ENCODE data around the gene HOXB2. TPM values are rescaled to one million over a fixed set of nuclear protein-coding genes. Genes with fewer than 3 reads are reported as not detected.

The HOXB2 gene
- total RNA-seq, 6 experiments from 2014 or later = 1.1 to 1.9 (median 1.5) TPM

GRCh38 chr17:48570325-48571023 lies 25.6 kb upstream of the HOXB2 start:
- TF ChIP-seq POLR2A (IDR thresholded peaks at IDR 0.05) = no peak
- TF ChIP-seq CTCF (IDR thresholded peaks at IDR 0.05) = no peak
- H3K27me3 ChIP-seq = peaks cover 0 to 4% of the 10 kb centered on the region in 2 donors

GRCh38 chr17:48569674-48570324 lies 24.9 kb upstream of the HOXB2 start:
- no peak overlapping the region for H3K4me3 ChIP-seq

More at GRCh38 chr17:48570325-48571023, 25.6 kb upstream of the HOXB2 start:
- Histone ChIP-seq H3K27ac (peak overlapping the region; percentile 21 to 43 (median 33)), H3K4me3 (no peak overlapping the region), H3K4me1 (no peaks in the 10 kb centered on the region), H3K36me3 (no peaks in the 10 kb centered on the region), H3K9me3 (no peaks in the 10 kb centered on the region)
- WGBS (ENCODE audit: insufficient coverage, low coverage, low lambda C conversion rate, missing lambda C conversion rate) = 9% methylated on average over 18 of the region's 19 CpGs
- DNase-seq (no peak), ATAC-seq (peak; percentile 14 to 54 (median 48))
- intact Hi-C loops (cut with DNase I) = no loop called here

GRCh38 chr17:48569240-48569582 lies 24.3 kb upstream of the HOXB2 start:
- Histone ChIP-seq H3K9me3 (no peaks in the 10 kb centered on the region), H3K27me3 (peaks cover 0 to 4% of the 10 kb centered on the region in 2 donors), H3K4me3 (no peak overlapping the region), H3K36me3 (no peaks in the 10 kb centered on the region), H3K4me1 (no peaks in the 10 kb centered on the region), H3K27ac (peak overlapping the region in 1 of 3 donors; percentile 10)
- ATAC-seq (no peak), DNase-seq (no peak)
- WGBS (ENCODE audit: insufficient coverage, low coverage, low lambda C conversion rate, missing lambda C conversion rate) = 12% methylated on average over 3 of the region's 3 CpGs
- TF ChIP-seq POLR2A (IDR thresholded peaks at IDR 0.05) (no peak), CTCF (IDR thresholded peaks at IDR 0.05) (no peak)
- intact Hi-C loops (cut with DNase I) = no loop called here

More at GRCh38 chr17:48569674-48570324, 24.9 kb upstream of the HOXB2 start:
- Histone ChIP-seq H3K36me3 (no peaks in the 10 kb centered on the region), H3K4me1 (no peaks in the 10 kb centered on the region), H3K27me3 (peaks cover 0 to 4% of the 10 kb centered on the region in 2 donors), H3K9me3 (no peaks in the 10 kb centered on the region), H3K27ac (peak overlapping the region in 1 of 3 donors; percentile 42)
- no peak for DNase-seq
- no peak for ATAC-seq
- intact Hi-C loops (cut with DNase I) = no loop called here
- 17% methylated on average over 6 of the region's 6 CpGs for WGBS (ENCODE audit: insufficient coverage, low coverage, low lambda C conversion rate, missing lambda C conversion rate)
- no peak for TF ChIP-seq CTCF (IDR thresholded peaks at IDR 0.05)
- no peak for TF ChIP-seq POLR2A (IDR thresholded peaks at IDR 0.05)

GRCh38 chr17:48568499-48569239 lies 23.8 kb upstream of the HOXB2 start:
- Histone ChIP-seq H3K27me3 (peaks cover 0 to 4% of the 10 kb centered on the region in 2 donors), H3K4me1 (no peaks in the 10 kb centered on the region), H3K9me3 (no peaks in the 10 kb centered on the region), H3K27ac (peak overlapping the region in 2 of 3 donors; percentile 10 to 43), H3K4me3 (no peak overlapping the region), H3K36me3 (no peaks in the 10 kb centered on the region)
- DNase-seq (no peak), ATAC-seq (peak in 2 of 4 donors; percentile 9 to 19)
- no peak for TF ChIP-seq CTCF (IDR thresholded peaks at IDR 0.05)
- TF ChIP-seq POLR2A (IDR thresholded peaks at IDR 0.05) = no peak
- WGBS (ENCODE audit: insufficient coverage, low coverage, low lambda C conversion rate, missing lambda C conversion rate) = 8% methylated on average over 30 of the region's 33 CpGs
- intact Hi-C loops (cut with DNase I) = no loop called here

All from right lobe of liver (tissue), 6 donors.